HL-60 (cell line): ENCODE data around the gene ATP8A2.

ENCODE experiments used
- DNase-seq, 2 experiments: peaks; one replicate each; pipeline ENCODE4 v3.0.0-alpha.2; 2010 to 2020; ENCODE audit warnings: low read depth in 1 of 2, low spot score in 1 of 2
- H3K27ac ChIP-seq: fragments of 250-450 bp; sonication (Bioruptor Pico); replicated peaks from 2 replicates; pipeline ENCODE4 v1.5.1; 2020; ENCODE audit warnings: mild to moderate bottlenecking, moderate library complexity
- H3K27me3 ChIP-seq: fragments of 250-450 bp; sonication (Bioruptor Pico); 2 replicates; pipeline ENCODE4 v1.5.1; 2021; ENCODE audit warnings: mild to moderate bottlenecking, moderate library complexity; ENCODE audit not compliant: insufficient read depth, poor library complexity, severe bottlenecking
- H3K4me3 ChIP-seq: replicated peaks from 2 replicates; pipeline ENCODE4 v1.5.1; 2011; ENCODE audit warnings: mild to moderate bottlenecking, control low read depth, low read length; ENCODE audit not compliant: insufficient read depth
- GABPA ChIP-seq: IDR thresholded peaks from 2 replicates; pipeline ENCODE4 v1.6.1; 2012; ENCODE audit warnings: low read depth
- POLR2AphosphoS5 ChIP-seq: IDR thresholded peaks from 2 replicates; pipeline ENCODE4 v1.6.1; 2012; ENCODE audit warnings: low read depth
- SPI1 ChIP-seq: IDR thresholded peaks from 2 replicates; pipeline ENCODE4 v1.6.1; 2012; ENCODE audit warnings: low read depth, mild to moderate bottlenecking, borderline replicate concordance
- TF ChIP-seq, protein P1 (sequence below): IDR thresholded peaks from one replicate; pipeline ENCODE4 v1.5.1; 2011; ENCODE audit warnings: low read length, control low read depth, inconsistent platforms; ENCODE audit not compliant: insufficient read depth
- TF ChIP-seq, protein P2 (sequence below): IDR thresholded peaks from 2 replicates; pipeline ENCODE4 v1.6.1; 2012; ENCODE audit warnings: low read depth; ENCODE audit not compliant: insufficient replicate concordance

Gene ATP8A2

DNA sequence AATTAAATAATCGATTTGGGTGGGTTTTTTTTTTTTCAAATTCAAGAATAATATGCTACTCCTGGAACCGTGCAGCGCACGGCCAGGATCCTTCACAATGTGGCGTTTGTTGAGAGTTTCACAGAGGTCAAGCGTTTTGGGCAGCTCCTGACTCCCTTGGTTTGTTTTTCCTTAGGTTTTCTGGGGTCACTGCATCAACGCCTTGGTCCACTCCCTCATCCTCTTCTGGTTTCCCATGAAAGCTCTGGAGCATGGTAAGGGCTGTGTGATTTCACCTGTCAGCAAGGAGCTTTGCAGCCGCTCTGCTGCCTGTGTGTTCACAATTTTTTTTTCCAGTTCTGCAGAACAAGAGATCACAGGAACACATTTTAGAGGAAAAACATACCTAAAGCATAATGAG lies 467.6 kb downstream of the ATP8A2 start:
- Histone ChIP-seq H3K27ac (no peak overlapping the region), H3K4me3 (no peak overlapping the region), H3K27me3 (no peaks in the 10 kb centered on the region)
- no peak for DNase-seq
- no peak for TF ChIP-seq POLR2AphosphoS5
- no peak for TF ChIP-seq SPI1
- TF ChIP-seq, protein P1, sequence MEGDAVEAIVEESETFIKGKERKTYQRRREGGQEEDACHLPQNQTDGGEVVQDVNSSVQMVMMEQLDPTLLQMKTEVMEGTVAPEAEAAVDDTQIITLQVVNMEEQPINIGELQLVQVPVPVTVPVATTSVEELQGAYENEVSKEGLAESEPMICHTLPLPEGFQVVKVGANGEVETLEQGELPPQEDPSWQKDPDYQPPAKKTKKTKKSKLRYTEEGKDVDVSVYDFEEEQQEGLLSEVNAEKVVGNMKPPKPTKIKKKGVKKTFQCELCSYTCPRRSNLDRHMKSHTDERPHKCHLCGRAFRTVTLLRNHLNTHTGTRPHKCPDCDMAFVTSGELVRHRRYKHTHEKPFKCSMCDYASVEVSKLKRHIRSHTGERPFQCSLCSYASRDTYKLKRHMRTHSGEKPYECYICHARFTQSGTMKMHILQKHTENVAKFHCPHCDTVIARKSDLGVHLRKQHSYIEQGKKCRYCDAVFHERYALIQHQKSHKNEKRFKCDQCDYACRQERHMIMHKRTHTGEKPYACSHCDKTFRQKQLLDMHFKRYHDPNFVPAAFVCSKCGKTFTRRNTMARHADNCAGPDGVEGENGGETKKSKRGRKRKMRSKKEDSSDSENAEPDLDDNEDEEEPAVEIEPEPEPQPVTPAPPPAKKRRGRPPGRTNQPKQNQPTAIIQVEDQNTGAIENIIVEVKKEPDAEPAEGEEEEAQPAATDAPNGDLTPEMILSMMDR, result no peak
- TF ChIP-seq, protein P2, sequence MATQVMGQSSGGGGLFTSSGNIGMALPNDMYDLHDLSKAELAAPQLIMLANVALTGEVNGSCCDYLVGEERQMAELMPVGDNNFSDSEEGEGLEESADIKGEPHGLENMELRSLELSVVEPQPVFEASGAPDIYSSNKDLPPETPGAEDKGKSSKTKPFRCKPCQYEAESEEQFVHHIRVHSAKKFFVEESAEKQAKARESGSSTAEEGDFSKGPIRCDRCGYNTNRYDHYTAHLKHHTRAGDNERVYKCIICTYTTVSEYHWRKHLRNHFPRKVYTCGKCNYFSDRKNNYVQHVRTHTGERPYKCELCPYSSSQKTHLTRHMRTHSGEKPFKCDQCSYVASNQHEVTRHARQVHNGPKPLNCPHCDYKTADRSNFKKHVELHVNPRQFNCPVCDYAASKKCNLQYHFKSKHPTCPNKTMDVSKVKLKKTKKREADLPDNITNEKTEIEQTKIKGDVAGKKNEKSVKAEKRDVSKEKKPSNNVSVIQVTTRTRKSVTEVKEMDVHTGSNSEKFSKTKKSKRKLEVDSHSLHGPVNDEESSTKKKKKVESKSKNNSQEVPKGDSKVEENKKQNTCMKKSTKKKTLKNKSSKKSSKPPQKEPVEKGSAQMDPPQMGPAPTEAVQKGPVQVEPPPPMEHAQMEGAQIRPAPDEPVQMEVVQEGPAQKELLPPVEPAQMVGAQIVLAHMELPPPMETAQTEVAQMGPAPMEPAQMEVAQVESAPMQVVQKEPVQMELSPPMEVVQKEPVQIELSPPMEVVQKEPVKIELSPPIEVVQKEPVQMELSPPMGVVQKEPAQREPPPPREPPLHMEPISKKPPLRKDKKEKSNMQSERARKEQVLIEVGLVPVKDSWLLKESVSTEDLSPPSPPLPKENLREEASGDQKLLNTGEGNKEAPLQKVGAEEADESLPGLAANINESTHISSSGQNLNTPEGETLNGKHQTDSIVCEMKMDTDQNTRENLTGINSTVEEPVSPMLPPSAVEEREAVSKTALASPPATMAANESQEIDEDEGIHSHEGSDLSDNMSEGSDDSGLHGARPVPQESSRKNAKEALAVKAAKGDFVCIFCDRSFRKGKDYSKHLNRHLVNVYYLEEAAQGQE, result no peak
- no peak for TF ChIP-seq GABPA

DNA sequence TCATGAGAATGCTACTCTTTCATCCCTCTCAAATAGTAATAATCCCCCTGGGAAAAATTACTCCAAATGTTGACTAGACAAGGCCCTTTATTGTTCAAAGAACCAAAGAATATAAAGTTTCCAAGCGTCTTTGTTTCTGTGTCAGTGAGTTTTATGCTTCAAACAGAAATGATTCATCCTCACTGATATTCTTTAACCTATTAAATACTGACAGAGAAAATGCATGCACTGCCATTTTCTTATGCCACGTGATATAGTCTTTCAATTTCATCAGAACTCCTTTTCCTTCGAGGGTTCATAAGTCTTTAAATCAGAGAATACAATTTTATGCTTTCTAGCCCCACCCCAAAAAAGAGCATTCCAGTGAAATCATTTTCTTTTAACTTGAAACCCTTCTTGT lies 468.5 kb downstream of the ATP8A2 start:
- no peak for DNase-seq
- H3K4me3 ChIP-seq, result no peak overlapping the region
- TF ChIP-seq, protein P1, result no peak
- TF ChIP-seq, protein P2, result no peak
- TF ChIP-seq GABPA, result no peak
- no peak for TF ChIP-seq POLR2AphosphoS5
- TF ChIP-seq SPI1, result no peak
- no peaks in the 10 kb centered on the region for H3K27me3 ChIP-seq
- no peak overlapping the region for H3K27ac ChIP-seq

DNA sequence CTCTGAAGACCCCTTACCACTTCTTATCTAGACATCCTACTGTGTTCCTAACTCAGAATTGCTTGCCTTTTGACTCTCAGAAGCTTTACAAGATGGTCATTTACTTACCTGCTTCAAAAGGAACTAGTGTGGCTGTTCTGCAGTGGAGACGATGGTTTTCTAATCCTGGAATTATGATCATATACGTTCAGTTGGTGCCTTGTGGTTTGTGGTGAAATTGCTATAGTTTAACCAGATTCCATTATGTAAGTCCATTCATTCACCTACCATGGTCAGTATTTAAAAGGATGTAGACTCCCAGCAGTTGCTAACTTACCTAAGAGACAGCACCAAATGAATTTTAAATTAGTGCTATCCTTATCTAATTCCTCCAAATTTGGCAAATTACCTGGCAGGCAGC lies 469.2 kb downstream of the ATP8A2 start:
- DNase-seq, result no peak
- Histone ChIP-seq H3K27ac (no peak overlapping the region), H3K4me3 (no peak overlapping the region), H3K27me3 (no peaks in the 10 kb centered on the region)
- TF ChIP-seq, protein P1, result no peak

DNA sequence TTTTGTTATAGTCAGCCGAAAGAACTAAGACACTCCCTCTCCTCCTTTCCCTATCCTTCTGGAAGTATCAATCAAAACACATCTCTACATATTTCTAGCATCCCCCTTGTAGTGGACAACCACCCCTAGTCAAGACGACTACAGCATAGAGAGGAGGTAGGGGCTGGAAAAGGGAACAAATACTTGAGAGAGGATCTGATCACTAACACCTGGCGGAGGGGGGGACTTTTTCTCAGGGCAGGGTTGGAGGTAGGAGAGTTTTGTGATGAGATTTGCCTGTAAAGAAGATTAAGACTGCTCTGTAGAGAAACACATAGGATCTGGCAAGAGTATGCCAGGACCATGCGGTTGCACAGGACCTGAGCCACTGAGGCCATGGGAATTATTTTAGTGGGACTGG lies 471.9 kb downstream of the ATP8A2 start:
- no peak overlapping the region for H3K27ac ChIP-seq
- DNase-seq, result no peak
- no peaks in the 10 kb centered on the region for H3K27me3 ChIP-seq
- TF ChIP-seq GABPA, result no peak
- TF ChIP-seq, protein P2, result no peak
- TF ChIP-seq POLR2AphosphoS5, result no peak
- no peak for TF ChIP-seq SPI1
- TF ChIP-seq, protein P1, result no peak
- H3K4me3 ChIP-seq, result no peak overlapping the region
